Body of pancreas (tissue), 4 donors: ENCODE results near the gene ROR1.

Experiments used
- CTCF ChIP-seq, 7 experiments: fragments of 450-650 bp in 4 of 7; fragments of 200-600 bp in 3 of 7; sonication (generic) in 3 of 7; IDR thresholded peaks; one replicate each; pipeline ENCODE4 v1.5.1; 2016 to 2019; ENCODE audit warnings: antibody characterized with exemption in 7 of 7
- POLR2A ChIP-seq, 3 donors: fragments of 450-650 bp; IDR thresholded peaks; one replicate each; pipeline ENCODE4 v1.6.1; 2016; ENCODE audit warnings: antibody characterized with exemption in 3 of 3, mild to moderate bottlenecking in 2 of 3

DNA sequence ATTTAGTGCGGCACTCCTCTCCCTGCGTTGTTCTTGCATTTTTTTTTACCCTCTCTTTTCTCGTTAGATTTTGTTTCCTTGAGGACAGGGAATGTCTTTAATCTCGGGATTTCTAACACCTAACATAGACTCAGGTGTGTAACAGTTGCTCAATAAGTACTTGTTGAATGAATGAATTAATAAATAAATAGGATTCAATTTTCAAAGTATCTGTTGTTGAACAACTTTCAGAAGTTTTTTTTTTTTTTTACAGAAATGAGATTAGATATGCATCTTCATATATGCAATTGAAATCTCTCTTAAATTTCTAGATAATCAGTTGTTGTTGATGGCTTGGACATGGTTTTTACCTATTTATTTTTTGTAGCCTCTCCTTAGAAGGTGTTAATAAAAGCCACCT, 83.1 kb downstream of the ROR1 start:
- TF ChIP-seq CTCF (IDR thresholded peaks at IDR 0.05) = no peak
- TF ChIP-seq POLR2A (IDR thresholded peaks at IDR 0.05) = no peak
